ENCODE results near the gene SLC9A3. TPM values are rescaled to one million over a fixed set of nuclear protein-coding genes. Genes with fewer than 3 reads are reported as not detected.

SLC9A3 gene
- total RNA-seq, 2 experiments from 2014 or later, result 1.2 to 1.6 TPM

- Mint-ChIP-seq H3K4me3 (no peak overlapping the region), H3K9me3 (no peaks in the 10 kb centered on the region), H3K27ac (no peak overlapping the region), H3K36me3 (ENCODE audit: low read depth) (no peaks in the 10 kb centered on the region), H3K27me3 (peaks cover 48% of the 10 kb centered on the region), H3K4me1 (peaks cover 29% of the 10 kb centered on the region)
- ChIA-PET CTCF (interaction anchor here (1.2 kb wide), 1 partner anchor 9 kb away, joined by 4 read pairs; no protein-coding TSS in a partner anchor), POLR2A (interaction anchor here (1.1 kb wide), 1 partner anchor 10 kb away, joined by 3 read pairs; no protein-coding TSS in a partner anchor)
- no peak for DNase-seq
Observed at GRCh38 chr5:523441-524222, 617 bp downstream of the SLC9A3 start.

DNA sequence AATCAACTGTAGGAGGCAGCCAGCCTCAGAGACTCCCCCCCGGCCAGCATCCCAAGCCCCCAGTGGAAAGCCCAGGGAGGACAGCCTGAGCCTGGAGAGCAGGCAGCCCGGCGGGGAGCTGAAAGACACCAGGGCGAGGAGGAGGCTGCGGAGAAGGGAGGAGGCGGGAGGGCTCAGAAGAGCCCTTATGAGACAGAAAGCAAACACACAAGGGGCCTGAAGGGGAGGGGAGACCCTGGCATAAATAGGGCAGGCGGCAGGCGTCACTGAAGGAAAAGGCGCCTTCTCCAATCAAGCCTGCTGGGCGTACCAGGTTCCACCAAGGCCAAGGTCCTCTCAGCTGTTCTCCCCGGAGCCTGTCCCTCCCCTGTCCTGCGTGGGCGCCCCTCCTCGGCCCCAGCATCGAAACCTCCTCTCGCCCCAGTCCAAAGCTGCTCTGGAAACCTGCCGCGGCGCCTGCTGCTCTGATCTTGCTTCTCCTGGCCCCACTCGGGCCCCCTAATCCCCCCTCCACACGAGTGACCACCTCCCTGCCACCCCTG lies 1.3 kb downstream of the SLC9A3 start:
- Mint-ChIP-seq H3K4me3 (no peak overlapping the region), H3K27ac (no peak overlapping the region), H3K4me1 (peaks cover 27% of the 10 kb centered on the region), H3K9me3 (no peaks in the 10 kb centered on the region), H3K36me3 (ENCODE audit: low read depth) (no peaks in the 10 kb centered on the region), H3K27me3 (peaks cover 48% of the 10 kb centered on the region)
- CTCF ChIA-PET, result interaction anchor here (1.2 kb wide), 1 partner anchor 9 kb away, joined by 4 read pairs; no protein-coding TSS in a partner anchor
- POLR2A ChIA-PET, result interaction anchor here (1.1 kb wide), 1 partner anchor 10 kb away, joined by 3 read pairs; no protein-coding TSS in a partner anchor
- DNase-seq, result no peak

GRCh38 chr5:522116-522515 lies 2.1 kb downstream of the SLC9A3 start:
- POLR2A ChIA-PET, result no interaction called here
- peaks cover 47% of the 10 kb centered on the region for H3K27me3 Mint-ChIP-seq
- H3K4me1 Mint-ChIP-seq, result peaks cover 19% of the 10 kb centered on the region
- no peak overlapping the region for H3K27ac Mint-ChIP-seq
- DNase-seq, result no peak
- H3K36me3 Mint-ChIP-seq (ENCODE audit: low read depth), result no peaks in the 10 kb centered on the region
- CTCF ChIA-PET, result interaction anchor here (0.7 kb wide), 1 partner anchor 57 kb away, joined by 3 read pairs; no protein-coding TSS in a partner anchor
- no peak overlapping the region for H3K4me3 Mint-ChIP-seq
- no peaks in the 10 kb centered on the region for H3K9me3 Mint-ChIP-seq

DNA sequence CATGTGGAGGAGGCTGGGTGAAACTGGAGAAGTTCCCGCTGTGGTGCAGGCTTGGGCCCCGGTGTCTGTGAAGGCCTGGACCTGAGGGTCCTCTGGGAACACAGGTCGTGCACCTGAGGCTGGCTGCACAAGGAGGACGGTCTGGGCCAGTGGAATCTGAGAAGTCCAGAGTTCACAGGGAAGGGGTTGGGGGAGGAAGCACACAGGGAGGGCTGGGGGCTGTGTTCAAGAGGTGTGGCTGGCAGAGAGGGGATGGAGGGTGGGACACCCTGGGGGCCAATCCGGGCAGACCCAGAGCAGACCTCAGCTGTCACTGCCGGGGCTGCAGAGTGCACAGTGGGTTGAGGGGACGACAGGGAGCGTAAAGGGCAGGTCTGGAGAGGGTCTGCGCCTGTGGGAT lies 2.6 kb downstream of the SLC9A3 start:
- H3K9me3 Mint-ChIP-seq, result no peaks in the 10 kb centered on the region
- H3K27me3 Mint-ChIP-seq, result peaks cover 46% of the 10 kb centered on the region
- ChIA-PET POLR2A (no interaction called here), CTCF (no interaction called here)
- peaks cover 14% of the 10 kb centered on the region for H3K4me1 Mint-ChIP-seq
- H3K27ac Mint-ChIP-seq, result no peak overlapping the region
- no peak overlapping the region for H3K4me3 Mint-ChIP-seq
- no peak for DNase-seq
- no peaks in the 10 kb centered on the region for H3K36me3 Mint-ChIP-seq (ENCODE audit: low read depth)

DNA sequence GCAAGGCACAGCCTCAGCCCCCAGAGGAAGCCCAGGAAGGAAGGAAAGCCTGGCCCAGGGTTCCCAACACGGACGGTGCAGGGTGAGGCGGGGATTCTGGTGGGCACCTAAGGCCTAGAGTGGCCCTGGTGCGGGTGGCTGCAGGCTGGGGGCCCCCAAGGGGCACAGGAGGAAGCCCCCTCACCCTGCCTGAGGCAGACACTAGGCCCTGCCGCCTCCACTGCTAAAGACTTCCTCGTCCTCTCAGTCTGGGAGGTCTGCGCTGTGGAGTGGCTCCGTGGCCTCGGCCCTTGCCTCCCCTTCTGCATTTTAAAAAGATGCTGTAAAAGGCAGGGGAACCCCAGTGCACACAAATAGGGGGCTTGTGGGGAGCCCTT lies 3.4 kb downstream of the SLC9A3 start:
- H3K4me1 Mint-ChIP-seq, result peaks cover 10% of the 10 kb centered on the region
- CTCF ChIA-PET, result no interaction called here
- peaks cover 38% of the 10 kb centered on the region for H3K27me3 Mint-ChIP-seq
- H3K36me3 Mint-ChIP-seq (ENCODE audit: low read depth), result no peaks in the 10 kb centered on the region
- POLR2A ChIA-PET, result no interaction called here
- no peak overlapping the region for H3K4me3 Mint-ChIP-seq
- no peak for DNase-seq
- H3K27ac Mint-ChIP-seq, result no peak overlapping the region
- H3K9me3 Mint-ChIP-seq, result no peaks in the 10 kb centered on the region

GRCh38 chr5:520196-520849 lies 3.9 kb downstream of the SLC9A3 start:
- no peak for DNase-seq
- POLR2A ChIA-PET, result no interaction called here
- Mint-ChIP-seq H3K27ac (no peak overlapping the region), H3K4me3 (no peak overlapping the region), H3K9me3 (no peaks in the 10 kb centered on the region), H3K27me3 (peaks cover 33% of the 10 kb centered on the region), H3K4me1 (peaks cover 7% of the 10 kb centered on the region), H3K36me3 (ENCODE audit: low read depth) (no peaks in the 10 kb centered on the region)
- CTCF ChIA-PET, result no interaction called here

DNA sequence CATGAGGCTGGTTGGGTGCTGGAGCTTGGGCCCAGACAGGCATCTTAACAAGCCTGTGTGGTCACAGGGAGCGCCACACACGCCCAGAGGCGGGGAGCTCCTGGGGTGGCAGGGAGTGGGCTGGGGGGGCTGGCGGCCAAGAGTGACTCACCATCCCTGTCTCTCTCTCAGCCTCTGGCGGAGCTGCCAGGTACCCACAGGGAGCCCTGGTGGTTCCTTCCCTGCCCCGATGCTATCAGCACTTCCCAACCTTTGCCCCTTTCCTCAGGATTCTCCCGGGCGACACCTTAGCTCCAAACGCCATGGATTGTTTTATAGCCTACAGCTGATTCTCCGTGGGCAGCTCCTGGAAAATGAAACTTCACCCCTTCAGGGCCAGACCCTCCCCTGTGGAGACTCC lies 5.5 kb downstream of the SLC9A3 start:
- Mint-ChIP-seq H3K9me3 (no peaks in the 10 kb centered on the region), H3K36me3 (ENCODE audit: low read depth) (no peaks in the 10 kb centered on the region), H3K27ac (no peak overlapping the region), H3K4me3 (no peak overlapping the region), H3K27me3 (peaks cover 26% of the 10 kb centered on the region), H3K4me1 (peaks cover 2% of the 10 kb centered on the region)
- POLR2A ChIA-PET, result no interaction called here
- DNase-seq, result no peak
- CTCF ChIA-PET, result no interaction called here

DNA sequence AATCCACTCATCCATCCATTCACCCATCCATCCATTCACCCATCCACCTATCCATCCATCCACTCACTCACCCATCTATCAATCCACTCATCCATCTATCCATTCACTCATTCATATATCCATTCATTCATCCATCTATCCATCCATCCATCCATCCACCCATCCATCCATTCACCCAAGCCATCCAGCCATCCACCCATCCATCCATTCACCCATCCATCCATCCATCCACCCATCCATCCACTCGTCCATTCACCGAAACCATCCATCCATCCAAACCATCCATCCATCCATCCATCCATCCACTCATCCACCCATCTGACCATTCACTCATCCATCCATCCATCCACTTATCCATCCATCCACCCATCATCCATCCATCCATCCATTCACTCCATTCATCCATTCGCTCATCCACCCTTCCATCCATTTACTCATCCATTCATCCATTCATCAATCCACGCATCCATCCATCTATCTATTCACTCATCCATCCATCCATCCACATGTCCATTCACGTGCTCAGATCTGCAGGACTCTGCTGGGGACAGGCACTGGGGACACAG lies 6.6 kb downstream of the SLC9A3 start:
- Mint-ChIP-seq H3K4me3 (no peak overlapping the region), H3K9me3 (no peaks in the 10 kb centered on the region), H3K4me1 (no peaks in the 10 kb centered on the region), H3K27ac (no peak overlapping the region), H3K27me3 (peaks cover 16% of the 10 kb centered on the region), H3K36me3 (ENCODE audit: low read depth) (no peaks in the 10 kb centered on the region)
- DNase-seq, result no peak
- ChIA-PET POLR2A (no interaction called here), CTCF (no interaction called here)

DNA sequence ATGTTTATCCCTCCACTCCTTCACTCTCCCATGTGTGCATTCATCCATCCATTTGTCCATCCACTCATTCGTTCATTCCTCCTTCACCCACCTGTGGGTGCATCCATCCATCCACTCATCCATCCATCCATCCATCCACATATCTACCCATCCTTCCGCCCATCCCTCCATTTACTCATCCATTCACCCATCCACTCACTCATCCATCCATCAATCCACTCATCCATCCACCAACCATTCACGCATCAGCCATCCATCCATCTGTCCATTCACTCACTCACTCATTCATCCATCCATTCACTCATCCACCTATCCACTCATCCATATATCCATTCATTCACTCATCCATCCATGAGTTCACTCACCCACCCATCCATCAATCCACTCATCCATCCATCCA lies 7.3 kb downstream of the SLC9A3 start:
- Mint-ChIP-seq H3K36me3 (ENCODE audit: low read depth) (no peaks in the 10 kb centered on the region), H3K4me3 (no peak overlapping the region), H3K4me1 (no peaks in the 10 kb centered on the region), H3K9me3 (no peaks in the 10 kb centered on the region), H3K27me3 (peaks cover 16% of the 10 kb centered on the region), H3K27ac (no peak overlapping the region)
- ChIA-PET CTCF (no interaction called here), POLR2A (no interaction called here)
- DNase-seq, result no peak

DNA sequence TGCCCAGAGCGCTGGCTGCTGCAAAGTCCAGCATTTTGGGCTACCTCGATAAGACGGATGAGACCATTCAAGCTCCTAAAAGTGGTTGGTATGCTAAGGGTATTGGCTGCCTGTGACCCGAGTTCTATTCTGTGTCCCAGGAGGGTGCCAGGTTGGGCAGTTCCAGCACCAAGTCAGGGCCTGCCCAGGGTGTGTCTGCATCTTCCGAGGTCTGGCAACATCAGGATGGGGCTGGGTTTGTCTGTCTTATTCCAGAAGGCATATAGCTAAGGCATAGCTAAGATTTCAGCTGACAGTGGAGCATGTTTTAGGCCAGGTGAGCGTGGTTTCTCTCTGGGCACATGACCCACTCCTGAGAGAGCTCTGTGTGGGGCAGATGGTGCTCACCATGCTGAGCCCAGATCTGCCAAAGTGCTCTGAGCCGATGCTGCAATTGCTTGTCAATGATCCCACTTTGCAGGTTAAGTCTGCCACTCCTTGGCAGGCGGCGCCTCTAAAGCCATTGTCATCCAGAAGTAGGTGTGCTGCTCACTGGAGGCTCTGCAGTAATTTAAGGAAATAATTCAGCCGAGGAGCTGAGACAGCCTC lies 7.8 kb downstream of the SLC9A3 start:
- Mint-ChIP-seq H3K27me3 (peaks cover 14% of the 10 kb centered on the region), H3K9me3 (no peaks in the 10 kb centered on the region), H3K4me3 (no peak overlapping the region), H3K36me3 (ENCODE audit: low read depth) (no peaks in the 10 kb centered on the region), H3K27ac (no peak overlapping the region), H3K4me1 (no peaks in the 10 kb centered on the region)
- ChIA-PET POLR2A (no interaction called here), CTCF (no interaction called here)
- DNase-seq, result no peak

GRCh38 chr5:515273-515836 lies 8.9 kb downstream of the SLC9A3 start:
- H3K27ac Mint-ChIP-seq, result no peak overlapping the region
- H3K9me3 Mint-ChIP-seq, result no peaks in the 10 kb centered on the region
- H3K27me3 Mint-ChIP-seq, result peaks cover 11% of the 10 kb centered on the region
- CTCF ChIA-PET, result no interaction called here
- no peaks in the 10 kb centered on the region for H3K4me1 Mint-ChIP-seq
- H3K4me3 Mint-ChIP-seq, result no peak overlapping the region
- no peaks in the 10 kb centered on the region for H3K36me3 Mint-ChIP-seq (ENCODE audit: low read depth)
- POLR2A ChIA-PET, result no interaction called here
- no peak for DNase-seq

GRCh38 chr5:514673-515072 lies 9.6 kb downstream of the SLC9A3 start:
- no peak overlapping the region for H3K4me3 Mint-ChIP-seq
- ChIA-PET CTCF (interaction anchor here (0.6 kb wide), 1 partner anchor 8 kb away, joined by 4 read pairs; no protein-coding TSS in a partner anchor), POLR2A (no interaction called here)
- H3K27me3 Mint-ChIP-seq, result peaks cover 11% of the 10 kb centered on the region
- DNase-seq, result no peak
- no peak overlapping the region for H3K27ac Mint-ChIP-seq
- H3K9me3 Mint-ChIP-seq, result no peaks in the 10 kb centered on the region
- no peaks in the 10 kb centered on the region for H3K4me1 Mint-ChIP-seq
- H3K36me3 Mint-ChIP-seq (ENCODE audit: low read depth), result no peaks in the 10 kb centered on the region

GRCh38 chr5:514101-514485 lies 10.2 kb downstream of the SLC9A3 start:
- no peak for DNase-seq
- POLR2A ChIA-PET, result no interaction called here
- peaks cover 11% of the 10 kb centered on the region for H3K27me3 Mint-ChIP-seq
- H3K4me3 Mint-ChIP-seq, result no peak overlapping the region
- H3K9me3 Mint-ChIP-seq, result no peaks in the 10 kb centered on the region
- H3K4me1 Mint-ChIP-seq, result no peaks in the 10 kb centered on the region
- no peaks in the 10 kb centered on the region for H3K36me3 Mint-ChIP-seq (ENCODE audit: low read depth)
- no peak overlapping the region for H3K27ac Mint-ChIP-seq
- CTCF ChIA-PET, result interaction anchor here (0.6 kb wide), 1 partner anchor 9 kb away, joined by 4 read pairs; no protein-coding TSS in a partner anchor
